CD4-positive, alpha-beta T cell treated with Interferon gamma for 1 hour (primary cell): ENCODE measurements around the gene BCL2.

Source experiments
- DNase-seq: peaks from one replicate; pipeline ENCODE4 v3.0.0-alpha.2; 2020

BCL2 gene

DNA sequence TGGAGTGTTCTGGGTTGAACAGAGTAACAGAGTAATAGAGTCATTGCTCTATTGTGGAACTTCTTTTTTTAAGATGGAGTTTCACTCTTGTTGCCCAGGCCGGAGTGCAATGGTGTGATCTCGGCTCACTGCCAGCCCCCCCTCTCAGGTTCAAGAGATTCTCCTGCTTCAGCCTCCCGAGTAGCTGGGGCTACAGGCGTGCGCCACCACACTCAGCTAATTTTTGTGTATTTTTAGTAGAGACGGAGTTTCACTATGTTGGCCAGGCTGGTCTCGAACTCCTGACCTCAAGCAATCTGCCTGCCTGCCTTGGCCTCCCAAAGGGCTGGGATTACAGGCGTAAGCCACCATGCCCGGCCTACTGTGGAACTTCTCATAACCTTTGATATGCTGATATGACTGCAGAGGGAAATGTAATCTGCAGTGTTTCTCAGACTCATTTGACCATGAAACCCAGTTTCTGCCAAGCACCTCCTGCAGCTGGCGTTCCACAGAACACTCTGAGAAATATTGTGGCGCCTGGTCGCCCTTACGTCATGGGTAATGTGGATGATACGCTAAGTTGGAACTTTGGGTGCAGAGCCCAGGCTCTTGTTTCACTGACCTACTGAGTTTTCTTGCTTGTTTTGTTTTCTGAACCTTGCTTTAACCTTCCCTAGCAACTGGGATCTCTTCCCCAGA is 213.8 kb downstream of the BCL2 start:
- no peak for DNase-seq

- no peak for DNase-seq
These were observed 214.7 kb downstream of the BCL2 start for GRCh38 chr18:63104868-63105267.

GRCh38 chr18:63102941-63103744 is 216.4 kb downstream of the BCL2 start:
- DNase-seq, result no peak

DNA sequence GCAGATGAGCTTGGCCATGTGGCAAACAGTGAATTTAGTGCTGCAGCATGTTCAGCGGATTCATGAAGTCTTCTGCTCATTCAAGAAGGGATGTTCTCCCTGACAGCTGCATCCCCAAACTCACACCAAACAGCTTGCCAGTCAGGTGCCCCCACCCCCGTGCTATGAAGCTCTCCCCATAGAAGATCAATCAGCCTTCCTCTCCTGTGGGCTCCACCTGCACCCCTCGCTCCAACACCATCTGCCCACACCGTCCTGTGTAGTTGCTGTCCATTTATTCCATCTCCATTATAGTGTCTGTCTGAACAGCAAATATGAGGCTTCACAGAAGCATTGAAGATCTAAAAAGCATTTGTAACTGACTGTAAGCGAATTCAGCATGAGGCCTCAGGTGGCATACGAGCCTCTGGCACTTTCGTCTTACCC is 218.9 kb downstream of the BCL2 start:
- DNase-seq, result no peak

- no peak for DNase-seq
These were observed 219.5 kb downstream of the BCL2 start for GRCh38 chr18:63099848-63100629.

DNA sequence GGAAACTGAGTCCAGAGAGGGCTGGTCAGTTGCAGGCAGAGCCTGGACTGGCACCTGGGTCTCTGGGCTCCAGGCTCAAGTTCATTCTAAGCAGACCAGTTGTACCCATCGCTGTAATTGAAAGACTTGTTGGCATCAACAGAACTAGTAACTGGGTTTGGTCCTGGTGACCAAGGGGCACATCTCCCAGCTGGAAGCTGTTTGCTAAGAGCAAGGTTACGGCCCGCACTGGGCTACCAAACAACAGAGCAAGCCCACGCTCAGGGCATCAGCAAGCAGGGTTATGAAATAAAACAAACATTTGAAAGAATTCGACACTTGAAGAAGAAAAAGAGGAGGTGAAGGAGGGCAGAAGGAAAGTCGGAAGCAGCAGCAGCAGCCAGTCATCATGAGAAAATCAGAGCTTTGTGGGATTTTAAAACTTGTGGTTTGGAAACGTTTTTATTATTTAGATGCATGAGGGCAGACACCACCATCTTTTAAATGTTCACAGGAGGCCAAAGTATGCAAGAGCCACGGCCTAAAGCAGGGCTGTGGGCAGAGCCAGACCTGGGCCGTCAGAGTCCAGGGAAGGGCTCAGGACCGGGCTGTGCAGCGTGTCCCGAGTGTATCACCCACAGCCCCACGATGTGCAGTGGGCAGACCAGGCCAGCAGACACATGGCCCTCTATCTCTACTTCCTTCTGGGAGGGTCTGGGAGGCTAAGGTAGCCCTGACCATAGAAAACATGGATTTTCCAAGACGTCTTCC is 220.3 kb downstream of the BCL2 start:
- no peak for DNase-seq

DNA sequence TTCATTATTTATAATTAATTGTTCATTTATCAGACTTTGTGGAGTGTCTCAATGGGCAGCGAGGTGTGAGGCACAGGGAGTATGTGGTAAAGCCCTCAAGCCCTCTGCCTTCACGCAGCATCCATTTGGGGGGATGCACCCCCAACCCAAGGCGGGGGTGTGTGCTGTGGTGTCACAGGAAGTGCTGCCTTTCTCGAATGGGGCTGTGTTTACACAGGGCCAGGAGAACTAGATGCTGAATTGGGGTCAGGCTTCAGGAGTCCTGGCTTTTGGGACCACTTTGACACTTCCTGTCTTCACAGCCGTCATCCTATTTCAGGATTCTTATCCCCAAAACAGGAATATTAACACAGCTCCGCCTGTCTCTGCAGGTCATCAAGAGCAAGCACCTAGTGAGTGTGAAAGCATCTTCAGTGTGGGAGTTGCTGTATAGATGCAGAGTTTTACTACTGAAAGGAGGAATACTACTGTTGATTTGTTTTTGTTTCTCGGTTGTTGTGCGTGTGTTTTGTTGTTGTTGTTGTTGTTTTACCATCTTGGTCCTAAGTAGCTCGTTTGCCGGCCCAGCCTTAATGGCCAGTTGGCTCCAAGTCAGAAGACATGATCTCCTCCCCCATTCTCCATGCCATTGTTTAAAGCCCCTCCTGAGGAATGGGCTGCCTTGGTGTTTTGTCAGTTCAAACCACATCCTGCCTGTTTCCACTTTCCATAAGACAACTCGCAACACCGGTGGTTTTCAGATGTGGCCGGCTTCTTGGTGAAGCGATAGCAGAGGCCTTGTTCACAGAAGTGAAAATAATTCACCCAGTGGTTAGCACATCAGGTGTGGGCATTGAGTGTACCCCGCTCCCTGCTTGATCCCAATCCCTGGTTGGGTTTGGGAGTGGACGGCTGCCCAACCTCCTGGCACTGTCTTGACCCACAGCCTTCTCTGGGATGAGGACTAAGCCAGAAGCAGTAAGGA is 221.3 kb downstream of the BCL2 start:
- DNase-seq, result peak; percentile 39

DNA sequence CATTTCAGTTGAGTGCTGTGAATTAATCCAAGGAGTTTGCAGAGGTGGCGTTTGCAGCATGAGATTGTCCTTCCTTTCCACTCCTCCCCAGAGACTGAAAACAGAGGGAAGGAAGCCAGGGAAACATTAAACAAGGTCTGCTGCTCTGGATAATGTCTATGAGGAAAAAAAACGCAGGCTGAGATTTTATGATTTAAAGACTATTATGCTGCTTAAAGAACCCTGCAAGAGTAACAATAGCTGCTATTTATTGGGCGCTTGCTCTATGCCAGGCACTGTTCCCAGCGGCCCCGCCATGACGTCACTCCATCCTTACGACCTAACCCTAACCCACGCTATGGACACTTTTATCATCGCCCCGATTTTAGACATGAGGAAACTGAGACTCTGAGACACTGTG is 222.4 kb downstream of the BCL2 start:
- DNase-seq, result no peak

- no peak for DNase-seq
These were observed 223.2 kb downstream of the BCL2 start for GRCh38 chr18:63096327-63096874.

DNA sequence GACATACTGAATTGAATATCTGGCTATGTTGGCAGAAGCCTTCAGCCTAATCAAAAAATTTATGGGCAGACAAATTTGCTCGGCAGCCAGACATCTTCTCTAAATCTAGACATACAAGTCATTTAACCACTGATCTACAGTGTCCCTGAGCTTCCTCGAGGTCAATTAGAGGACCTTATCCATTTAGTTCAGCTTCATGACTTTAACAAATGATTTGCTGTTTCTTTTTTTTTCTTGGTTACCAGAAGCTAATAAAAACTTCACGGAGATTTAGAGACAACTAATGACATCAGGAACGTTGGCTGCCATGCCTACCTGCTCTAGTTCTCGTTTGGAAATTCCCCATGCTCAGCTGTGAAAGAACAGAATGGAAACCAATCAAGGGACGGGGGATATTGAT is 223.8 kb downstream of the BCL2 start:
- no peak for DNase-seq

GRCh38 chr18:63091671-63092364 is 227.8 kb downstream of the BCL2 start:
- DNase-seq, result no peak

- no peak for DNase-seq
These were observed 229.2 kb downstream of the BCL2 start for GRCh38 chr18:63090334-63090733.

DNA sequence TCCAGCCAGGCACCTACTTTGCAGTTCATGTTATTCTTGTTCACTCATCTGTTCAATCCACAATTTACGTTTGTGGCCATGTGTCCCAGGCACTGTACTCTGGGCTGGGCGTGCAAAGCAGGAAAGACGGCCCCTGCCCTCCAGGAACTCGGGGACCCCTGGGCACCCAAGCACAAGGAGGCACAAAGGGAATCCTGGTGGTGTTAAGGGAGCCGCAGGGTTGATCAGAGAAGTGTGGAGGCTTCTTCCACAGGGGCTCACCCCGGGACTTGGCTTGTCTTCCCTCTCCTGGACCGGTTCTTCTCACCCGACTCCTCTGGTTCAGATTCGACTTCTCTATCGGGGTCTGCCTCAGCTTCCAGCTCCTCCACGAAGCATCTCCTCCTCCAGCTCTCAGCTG is 230.5 kb downstream of the BCL2 start:
- no peak for DNase-seq

DNA sequence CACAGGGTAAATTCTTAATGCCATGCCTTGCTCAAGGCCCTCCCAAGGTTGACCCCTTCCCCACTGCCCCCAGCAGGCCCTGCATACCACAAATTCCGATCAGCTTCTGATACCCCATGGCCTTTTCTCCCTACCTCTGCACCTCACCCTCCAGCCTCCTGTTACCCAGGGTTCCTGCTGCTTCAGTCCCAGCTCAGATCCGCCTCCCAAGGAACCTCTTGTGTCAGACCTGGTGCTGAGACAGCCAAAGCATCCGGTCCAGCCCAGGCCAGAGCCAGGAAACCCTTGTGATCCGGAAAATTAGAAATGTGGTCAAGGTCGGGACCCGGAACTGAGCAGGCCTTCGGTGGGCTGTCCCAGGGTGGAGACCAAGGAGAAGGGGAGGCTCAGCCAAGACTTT is 231.3 kb downstream of the BCL2 start:
- no peak for DNase-seq

DNA sequence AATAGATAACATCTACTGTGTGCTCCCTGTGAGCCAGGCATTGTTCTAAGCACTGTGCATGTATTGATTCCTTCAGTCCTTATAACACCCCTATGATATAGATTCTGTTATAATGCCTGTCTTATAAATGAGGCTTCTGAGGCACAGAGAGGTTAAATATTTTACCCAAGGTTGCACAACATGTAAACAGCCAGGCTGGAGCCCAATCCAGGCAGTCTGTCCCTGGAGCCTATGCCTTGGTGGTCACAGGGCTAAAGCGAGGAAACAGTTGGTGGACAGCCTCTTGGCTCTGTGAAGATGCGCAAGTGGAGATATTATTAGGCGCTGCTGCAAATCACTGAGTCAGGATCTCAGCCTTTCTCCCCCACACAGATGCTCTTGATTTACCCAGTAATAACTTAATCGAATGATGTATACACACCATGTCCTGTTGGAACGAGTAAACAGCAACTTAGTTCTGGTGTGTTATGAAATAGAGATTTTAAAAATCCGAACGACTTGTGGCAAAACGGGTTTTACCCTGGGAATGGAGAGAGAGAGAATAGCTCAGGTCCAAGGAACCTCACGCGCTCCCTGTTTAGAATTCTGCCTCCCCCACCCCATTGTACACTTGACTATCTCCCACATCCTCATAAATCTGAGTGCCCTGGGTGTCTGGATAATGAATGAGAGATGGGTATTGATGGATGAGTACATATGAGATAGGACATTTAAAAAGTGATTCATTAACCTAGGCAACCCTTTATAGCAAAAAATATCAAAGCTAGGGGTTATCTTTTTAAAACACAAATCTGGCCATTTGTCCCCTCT is 231.9 kb downstream of the BCL2 start:
- no peak for DNase-seq

- no peak for DNase-seq
These were observed 234.0 kb downstream of the BCL2 start for GRCh38 chr18:63085611-63086010.

DNA sequence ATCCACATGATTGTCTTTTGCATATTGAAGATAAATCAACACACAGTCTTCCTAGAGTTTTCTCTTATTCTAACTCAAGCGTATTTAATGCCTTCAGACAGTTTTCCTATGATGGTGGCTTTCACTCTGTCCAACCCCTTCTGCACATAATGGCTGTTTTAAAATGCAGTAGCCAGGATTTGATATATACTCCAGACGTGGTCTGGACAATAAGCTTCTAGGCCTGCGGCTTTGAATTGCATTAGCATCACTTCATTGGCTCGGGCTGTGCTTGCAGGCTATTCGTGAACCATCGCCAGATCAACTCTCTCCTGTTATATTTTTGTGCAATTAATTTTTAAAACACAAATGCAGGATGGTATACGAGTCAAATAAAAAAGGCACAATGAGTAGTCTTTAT is 235.3 kb downstream of the BCL2 start:
- no peak for DNase-seq

GRCh38 chr18:63083555-63083954 is 236.0 kb downstream of the BCL2 start:
- DNase-seq, result no peak

DNA sequence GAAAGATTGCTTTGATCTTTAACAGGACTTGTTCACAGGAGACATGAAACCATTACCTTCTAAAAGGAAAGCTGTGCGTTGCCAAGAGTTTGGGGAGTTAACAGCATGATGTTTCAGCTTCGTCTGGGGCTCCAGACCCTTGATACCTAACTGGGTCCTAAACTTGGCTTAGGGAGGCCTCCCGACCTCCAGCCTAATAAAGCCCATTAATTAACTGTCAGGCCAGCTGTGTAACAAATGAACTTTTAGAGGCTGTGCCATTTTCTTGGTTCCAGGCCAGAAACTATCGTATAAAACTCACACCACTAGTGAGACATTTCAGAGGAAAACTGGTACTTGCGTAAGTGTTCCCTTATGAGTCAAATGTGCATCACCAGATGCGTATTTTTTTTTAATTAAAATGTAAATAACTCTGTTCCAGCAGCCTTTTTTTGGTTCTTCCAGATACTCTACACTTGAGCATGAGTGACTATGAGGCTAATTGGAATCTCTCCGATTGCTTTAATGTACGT is 236.5 kb downstream of the BCL2 start:
- no peak for DNase-seq
